T-helper 2 cell treated with Interferon-gamma antibody and Interleukin-4, amounts not matched to agents 100 ng/mL and 5 ng/mL, for 36 hours (primary cell): ENCODE measurements around the gene RTBDN. TPM values are rescaled to one million over a fixed set of nuclear protein-coding genes. Genes with fewer than 3 reads are reported as not detected.
"Not testable (repeated sequence)": the region's sequence is repeated elsewhere in the genome, so short reads cannot be mapped to it uniquely, and the experiment has no call there.

Experiments
- intact Hi-C: fragments of 100-400 bp; cut with micrococcal nuclease; formaldehyde crosslinking; loops from one replicate; pipeline ENCODE4 v1.15.1; 2023
- total RNA-seq: library from RNA; stranded (reverse); gene quantifications from 2 replicates; pipeline ENCODE4 v1.2.3, GENCODE V29; 2022

Gene RTBDN
- total RNA-seq, 1 donor from 2014 or later: not detected

GRCh38 chr19:12825254-12826131, 8.9 kb downstream of the RTBDN start:
- intact Hi-C loops: no loop called here

GRCh38 chr19:12821761-12822160, 12.6 kb downstream of the RTBDN start:
- intact Hi-C loops: no loop called here

GRCh38 chr19:12817810-12818209, 16.6 kb downstream of the RTBDN start:
- intact Hi-C loops: not testable (repeated sequence)

- intact Hi-C loops: not testable (repeated sequence)
Measured at GRCh38 chr19:12817188-12817587, 17.2 kb downstream of the RTBDN start.

- intact Hi-C loops: no loop called here
Measured at GRCh38 chr19:12815088-12815487, 19.3 kb downstream of the RTBDN start.

- intact Hi-C loops: no loop called here
Measured at GRCh38 chr19:12806242-12807081, 27.9 kb downstream of the RTBDN start, which contains the start of gene RNASEH2A. RNASEH2A (plus strand) TSS chr19:12806584; CDS start chr19:12806674, 90 bp downstream.

GRCh38 chr19:12804051-12804450, 30.3 kb downstream of the RTBDN start:
- intact Hi-C loops: no loop called here

GRCh38 chr19:12802267-12803106, 31.9 kb downstream of the RTBDN start:
- intact Hi-C loops: no loop called here

- intact Hi-C loops: no loop called here
Measured at GRCh38 chr19:12801466-12802266, 32.7 kb downstream of the RTBDN start, which contains the start of the genes PRDX2 and THSD8. PRDX2 (minus strand) TSS chr19:12801800; CDS start chr19:12801261, 539 bp downstream. THSD8 (plus strand) TSS chr19:12802069; CDS start chr19:12802072, 3 bp downstream.

- intact Hi-C loops: no loop called here
Measured at GRCh38 chr19:12800923-12801465, 33.4 kb downstream of the RTBDN start.

GRCh38 chr19:12800466-12800770, 34.0 kb downstream of the RTBDN start:
- intact Hi-C loops: no loop called here

GRCh38 chr19:12799742-12800465, 34.5 kb downstream of the RTBDN start:
- intact Hi-C loops: no loop called here

- intact Hi-C loops: not testable (repeated sequence)
Measured at GRCh38 chr19:12797607-12798006, 36.8 kb downstream of the RTBDN start.

GRCh38 chr19:12797141-12797587, 37.2 kb downstream of the RTBDN start:
- intact Hi-C loops: no loop called here

GRCh38 chr19:12796146-12797071, 38.0 kb downstream of the RTBDN start:
- intact Hi-C loops: loop anchor here (1.0 kb wide), 3 partner anchors 19 to 36 kb away; no protein-coding TSS in a partner anchor

- intact Hi-C loops: loop anchor here (5.0 kb wide), 3 partner anchors 113 to 1358 kb away; partner anchors contain the start of genes DHPS, IER2, ODAD3 and PRKCSH
Measured at GRCh38 chr19:12794971-12795381, 39.4 kb downstream of the RTBDN start.

- intact Hi-C loops: loop anchor here (5.0 kb wide), 3 partner anchors 112 to 1357 kb away; partner anchors contain the start of genes DHPS, IER2, ODAD3 and PRKCSH
Measured at GRCh38 chr19:12794196-12794941, 40.0 kb downstream of the RTBDN start.
